CD4-positive, alpha-beta T cell (primary cell): ENCODE data around the gene TPTE2. TPM values are rescaled to one million over a fixed set of nuclear protein-coding genes. Genes with fewer than 3 reads are reported as not detected.
"Not testable (repeated sequence)": the region's sequence is repeated elsewhere in the genome, so short reads cannot be mapped to it uniquely, and the experiment has no call there.

Experiments used
- ATAC-seq: fragments of 200-7000 bp; cut with Tn5 transposase; one replicate; pipeline ENCODE4 v1.10.0; 2022; ENCODE audit warnings: mild to moderate bottlenecking; ENCODE audit not compliant: poor library complexity
- CTCF ChIA-PET: fragments of 350-600 bp; sonication (Branson Sonifier 250); formaldehyde crosslinking; loops from one replicate; lab custom pipeline; 2021; ENCODE audit warnings: antibody characterized with exemption, inconsistent platforms; lab: Charles Lee
- POLR2A ChIA-PET: fragments of 350-600 bp; sonication (Branson Sonifier 250); formaldehyde crosslinking; loops from one replicate; lab custom pipeline; 2021; ENCODE audit warnings: antibody characterized with exemption, inconsistent platforms; lab: Charles Lee
- DNase-seq, 14 experiments: peaks; one replicate each; pipeline ENCODE4 v3.0.0-alpha.2; 2013 to 2020; ENCODE audit warnings: mixed read lengths in 2 of 14
- H3K27ac ChIP-seq, 2 donors: one replicate each; pipeline versions ENCODE4 v1.5.1 to v1.7.0; 2013; ENCODE audit warnings: low read length in 2 of 2, low read depth in 1 of 2, mild to moderate bottlenecking in 1 of 2
- H3K27me3 ChIP-seq, 2 experiments: 1 replicate in 1 of 2; 2 replicates in 1 of 2; pipeline versions ENCODE4 v1.6.1 to v1.7.0; 2013; ENCODE audit warnings: low read length in 2 of 2, control low read depth in 1 of 2, mild to moderate bottlenecking in 1 of 2, moderate library complexity in 1 of 2; ENCODE audit not compliant: insufficient read depth in 2 of 2, control insufficient read depth in 1 of 2
- H3K36me3 ChIP-seq: one replicate; pipeline ENCODE4 v1.6.1; 2013; ENCODE audit warnings: low read length, control low read depth; ENCODE audit not compliant: insufficient read depth
- H3K4me1 ChIP-seq: one replicate; pipeline ENCODE4 v1.6.1; 2013; ENCODE audit warnings: low read length, control low read depth; ENCODE audit not compliant: insufficient read depth
- H3K4me3 ChIP-seq: one replicate; pipeline ENCODE4 v1.5.1; 2013; ENCODE audit warnings: mild to moderate bottlenecking, low read length, moderate library complexity
- H3K9me3 ChIP-seq, 2 experiments: 1 replicate in 1 of 2; 2 replicates in 1 of 2; pipeline versions ENCODE4 v1.6.1 to v1.7.0; 2013; ENCODE audit warnings: low read length in 2 of 2, mild to moderate bottlenecking in 2 of 2, control low read depth in 1 of 2, moderate library complexity in 1 of 2; ENCODE audit not compliant: control insufficient read depth in 1 of 2, insufficient read depth in 1 of 2
- H3K27ac Mint-ChIP-seq: one replicate; pipeline ENCODE4 v1.8.0; 2020; ENCODE audit warnings: mixed read lengths
- H3K27me3 Mint-ChIP-seq: one replicate; pipeline ENCODE4 v1.8.0; 2021; ENCODE audit warnings: mixed read lengths
- H3K36me3 Mint-ChIP-seq: one replicate; pipeline ENCODE4 v1.8.0; 2021; ENCODE audit warnings: low read depth, mixed read lengths
- H3K4me1 Mint-ChIP-seq: one replicate; pipeline ENCODE4 v1.8.0; 2021; ENCODE audit warnings: low read depth, mixed read lengths
- H3K4me3 Mint-ChIP-seq: one replicate; pipeline ENCODE4 v1.8.0; 2020; ENCODE audit warnings: mild to moderate bottlenecking, mixed read lengths
- H3K9me3 Mint-ChIP-seq: one replicate; pipeline ENCODE4 v1.8.0; 2020; ENCODE audit warnings: mixed read lengths
- intact Hi-C, 2 experiments: fragments of 100-400 bp; cut with DNase I in 1 of 2; cut with micrococcal nuclease in 1 of 2; formaldehyde crosslinking; loops; one replicate each; pipeline versions ENCODE4 v1.15.1 to v1.9.0; 2023 to 2025; cut with DNase I, micrococcal nuclease
- total RNA-seq, 174 experiments: library from RNA in 2 of 174; stranded (reverse) in 2 of 174; gene quantifications; one replicate each; pipeline ENCODE4 v1.2.3 and lab custom pipeline; 2021 to 2026
- TF ChIP-seq, protein P1 (sequence below): fragments of 200-600 bp; IDR thresholded peaks from one replicate; pipeline ENCODE4 v1.8.0; 2022; ENCODE audit warnings: antibody characterized with exemption, mild to moderate bottlenecking

The TPTE2 gene
- total RNA-seq, 2 experiments from 2014 or later, result 0.14 TPM; not detected in 1

- TF ChIP-seq, protein P1, sequence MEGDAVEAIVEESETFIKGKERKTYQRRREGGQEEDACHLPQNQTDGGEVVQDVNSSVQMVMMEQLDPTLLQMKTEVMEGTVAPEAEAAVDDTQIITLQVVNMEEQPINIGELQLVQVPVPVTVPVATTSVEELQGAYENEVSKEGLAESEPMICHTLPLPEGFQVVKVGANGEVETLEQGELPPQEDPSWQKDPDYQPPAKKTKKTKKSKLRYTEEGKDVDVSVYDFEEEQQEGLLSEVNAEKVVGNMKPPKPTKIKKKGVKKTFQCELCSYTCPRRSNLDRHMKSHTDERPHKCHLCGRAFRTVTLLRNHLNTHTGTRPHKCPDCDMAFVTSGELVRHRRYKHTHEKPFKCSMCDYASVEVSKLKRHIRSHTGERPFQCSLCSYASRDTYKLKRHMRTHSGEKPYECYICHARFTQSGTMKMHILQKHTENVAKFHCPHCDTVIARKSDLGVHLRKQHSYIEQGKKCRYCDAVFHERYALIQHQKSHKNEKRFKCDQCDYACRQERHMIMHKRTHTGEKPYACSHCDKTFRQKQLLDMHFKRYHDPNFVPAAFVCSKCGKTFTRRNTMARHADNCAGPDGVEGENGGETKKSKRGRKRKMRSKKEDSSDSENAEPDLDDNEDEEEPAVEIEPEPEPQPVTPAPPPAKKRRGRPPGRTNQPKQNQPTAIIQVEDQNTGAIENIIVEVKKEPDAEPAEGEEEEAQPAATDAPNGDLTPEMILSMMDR, result no peak
- H3K4me1 Mint-ChIP-seq, result no peaks in the 10 kb centered on the region
- no peaks in the 10 kb centered on the region for H3K27me3 Mint-ChIP-seq
- H3K9me3 ChIP-seq, result peaks cover 0 to 24% of the 10 kb centered on the region in 2 experiments
- no peak for DNase-seq
- H3K4me3 ChIP-seq, result no peak overlapping the region
- H3K27ac Mint-ChIP-seq, result no peak overlapping the region
- ChIA-PET CTCF (no interaction called here), POLR2A (no interaction called here)
- no peaks in the 10 kb centered on the region for H3K36me3 ChIP-seq
- H3K9me3 Mint-ChIP-seq, result no peaks in the 10 kb centered on the region
- peaks cover 0 to 3% of the 10 kb centered on the region in 2 experiments for H3K27me3 ChIP-seq
- H3K27ac ChIP-seq, result no peak overlapping the region
- no peak overlapping the region for H3K4me3 Mint-ChIP-seq
- H3K4me1 ChIP-seq, result peaks cover 4% of the 10 kb centered on the region
- H3K36me3 Mint-ChIP-seq, result no peaks in the 10 kb centered on the region
- no peak for ATAC-seq
- intact Hi-C loops, result loop anchor here in 1 of 2 experiments (10.0 kb wide), 1 partner anchor 323 kb away; no protein-coding TSS in a partner anchor
These were observed 253 bp upstream of the TPTE2 start for GRCh38 chr13:19561585-19561984.

- intact Hi-C loops, result loop anchor here in 1 of 2 experiments (10.0 kb wide), 1 partner anchor 324 kb away; no protein-coding TSS in a partner anchor
- H3K36me3 ChIP-seq, H3K36me3 Mint-ChIP-seq, CTCF ChIA-PET, H3K27me3 Mint-ChIP-seq, H3K4me1 ChIP-seq, DNase-seq, H3K9me3 Mint-ChIP-seq, ATAC-seq, POLR2A ChIA-PET, H3K27ac ChIP-seq, H3K4me3 Mint-ChIP-seq, H3K27ac Mint-ChIP-seq, H3K4me1 Mint-ChIP-seq, H3K4me3 ChIP-seq, H3K27me3 ChIP-seq: not testable (repeated sequence)
- H3K9me3 ChIP-seq, result peaks cover 0 to 24% of the 10 kb centered on the region in 2 experiments
These were observed 660 bp downstream of the TPTE2 start for GRCh38 chr13:19560672-19561071.

DNA sequence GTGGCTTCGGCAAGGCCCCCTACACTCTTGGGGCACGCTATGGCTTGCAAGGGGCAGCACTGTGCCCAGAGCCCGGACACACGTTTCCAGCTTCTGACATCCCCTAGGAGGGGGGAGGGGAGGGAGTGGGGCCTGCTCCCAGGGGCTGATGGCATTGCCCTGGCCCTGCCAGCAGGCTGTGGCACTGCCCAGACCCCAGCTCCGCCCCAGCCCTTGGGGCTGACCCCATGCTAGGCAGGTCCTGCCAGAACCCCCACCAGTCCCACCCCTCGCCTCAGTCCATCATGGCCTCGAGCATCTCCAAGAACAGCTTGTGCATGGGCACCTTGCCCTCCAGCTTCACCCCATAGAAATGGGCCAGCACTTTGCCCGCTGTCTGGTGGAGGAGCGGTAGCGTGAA is 1.6 kb downstream of the TPTE2 start:
- intact Hi-C loops, result loop anchor here in 1 of 2 experiments (10.0 kb wide), 1 partner anchor 325 kb away; no protein-coding TSS in a partner anchor
- not testable (repeated sequence) for ATAC-seq

GRCh38 chr13:19557287-19557686 is 4.0 kb downstream of the TPTE2 start:
- H3K4me1 ChIP-seq, ATAC-seq, H3K27me3 Mint-ChIP-seq, intact Hi-C loops, DNase-seq, H3K9me3 Mint-ChIP-seq, H3K4me1 Mint-ChIP-seq, H3K27me3 ChIP-seq, H3K36me3 Mint-ChIP-seq, POLR2A ChIA-PET, H3K27ac ChIP-seq, H3K27ac Mint-ChIP-seq, H3K4me3 ChIP-seq, H3K4me3 Mint-ChIP-seq, CTCF ChIA-PET, H3K36me3 ChIP-seq: not testable (repeated sequence)
- H3K9me3 ChIP-seq, result peaks cover 0 to 13% of the 10 kb centered on the region in 2 experiments

More for the DNA sequence above, 1.6 kb downstream of the TPTE2 start:
- H3K27me3 Mint-ChIP-seq, H3K9me3 Mint-ChIP-seq, POLR2A ChIA-PET, H3K27me3 ChIP-seq, CTCF ChIA-PET, H3K27ac ChIP-seq, H3K36me3 ChIP-seq, H3K27ac Mint-ChIP-seq, H3K4me1 Mint-ChIP-seq, H3K4me3 Mint-ChIP-seq, DNase-seq, H3K36me3 Mint-ChIP-seq, H3K4me3 ChIP-seq, H3K4me1 ChIP-seq: not testable (repeated sequence)
- H3K9me3 ChIP-seq, result peaks cover 0 to 17% of the 10 kb centered on the region in 2 experiments

- H3K27ac ChIP-seq, H3K27me3 Mint-ChIP-seq, H3K36me3 Mint-ChIP-seq, CTCF ChIA-PET, H3K27me3 ChIP-seq, H3K4me1 ChIP-seq, H3K36me3 ChIP-seq, POLR2A ChIA-PET, DNase-seq, H3K4me3 Mint-ChIP-seq, H3K9me3 ChIP-seq, H3K4me3 ChIP-seq, H3K27ac Mint-ChIP-seq, H3K4me1 Mint-ChIP-seq, ATAC-seq, H3K9me3 Mint-ChIP-seq: not testable (repeated sequence)
- intact Hi-C loops, result loop anchor here in 1 of 2 experiments (10.0 kb wide), 1 partner anchor 1726 kb away; no protein-coding TSS in a partner anchor
These were observed 12.1 kb downstream of the TPTE2 start for GRCh38 chr13:19549245-19549644.

DNA sequence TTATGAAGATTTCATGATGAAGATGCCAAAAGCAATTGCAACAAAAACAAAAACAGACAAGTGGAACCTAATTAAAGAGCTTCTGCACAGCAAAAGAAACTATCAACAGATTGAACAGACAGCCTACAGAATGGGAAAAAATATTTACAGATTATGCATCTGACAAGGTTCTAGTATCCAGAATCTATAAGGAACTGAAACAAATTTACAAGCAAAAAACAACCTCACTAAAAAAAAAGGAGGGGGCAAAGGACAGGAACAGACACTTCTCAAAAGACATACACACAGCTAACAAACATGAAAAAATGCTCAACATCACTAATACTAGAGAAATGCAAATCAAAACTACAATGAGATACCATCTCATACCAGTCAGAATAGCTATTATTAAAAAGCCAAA is 35.7 kb downstream of the TPTE2 start:
- H3K9me3 Mint-ChIP-seq, H3K4me1 ChIP-seq, H3K36me3 ChIP-seq: not testable (repeated sequence)

More for the DNA sequence above, 35.7 kb downstream of the TPTE2 start:
- H3K9me3 ChIP-seq, H3K4me3 ChIP-seq, H3K36me3 Mint-ChIP-seq, intact Hi-C loops, H3K27ac ChIP-seq, H3K27me3 ChIP-seq, H3K4me3 Mint-ChIP-seq, DNase-seq, H3K27ac Mint-ChIP-seq, POLR2A ChIA-PET, ATAC-seq, CTCF ChIA-PET, H3K4me1 Mint-ChIP-seq, H3K27me3 Mint-ChIP-seq: not testable (repeated sequence)
